Measurements from ENCODE around the gene SLC23A1. TPM values are rescaled to one million over a fixed set of nuclear protein-coding genes. Genes with fewer than 3 reads are reported as not detected.
"Not testable (repeated sequence)": the region's sequence is repeated elsewhere in the genome, so short reads cannot be mapped to it uniquely, and the experiment has no call there.

SLC23A1 gene
- total RNA-seq, 1 donor from 2014 or later, result not detected

GRCh38 chr5:139374909-139375308, 8.2 kb downstream of the SLC23A1 start:
- DNase-seq (ENCODE audit: low read depth), result no peak

DNA sequence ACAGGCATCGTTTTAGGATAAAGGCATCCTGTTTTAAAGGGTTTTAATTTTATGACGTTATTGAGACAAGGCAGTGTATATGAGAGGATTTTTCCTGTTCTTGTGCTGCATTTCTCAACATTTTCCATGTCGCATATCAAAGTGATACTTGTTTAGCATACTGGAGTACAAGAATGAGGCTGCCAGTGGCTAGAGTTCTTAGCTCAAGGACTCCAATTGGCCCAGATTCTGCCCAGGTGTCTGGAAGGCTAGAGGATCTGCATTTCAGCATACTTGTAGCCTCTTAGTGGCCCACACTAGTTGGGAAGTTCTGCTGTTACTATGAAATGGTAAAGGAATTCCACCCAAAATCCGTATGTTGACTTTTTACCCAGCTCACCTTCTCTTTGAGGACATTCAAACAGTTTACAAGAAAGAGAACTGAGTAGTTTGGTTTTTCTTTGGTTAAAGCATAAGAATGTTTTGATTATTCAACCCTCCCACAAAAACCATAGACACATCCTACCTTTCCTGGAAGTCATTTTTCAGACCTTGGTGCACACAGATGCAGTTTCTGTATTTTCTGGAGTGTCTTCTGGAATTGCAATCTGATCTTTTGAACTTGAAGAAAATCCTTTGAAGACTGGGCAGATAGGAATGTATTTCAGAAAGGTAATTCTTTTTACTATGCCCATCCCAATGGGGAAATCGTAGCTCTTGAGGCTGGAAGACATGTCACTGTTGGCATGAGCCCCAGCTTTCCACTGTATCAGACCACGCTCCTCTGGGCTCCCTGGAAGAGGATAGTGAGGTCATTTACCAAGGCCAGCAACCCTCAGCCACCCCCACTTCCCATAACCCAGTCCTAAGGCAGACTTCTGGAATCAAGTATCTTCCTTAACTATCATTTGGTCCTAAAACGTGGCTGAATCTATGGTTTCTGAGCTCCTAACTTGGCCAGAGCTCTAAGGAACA, 11.3 kb downstream of the SLC23A1 start:
- DNase-seq (ENCODE audit: low read depth), result peak; percentile 73

DNA sequence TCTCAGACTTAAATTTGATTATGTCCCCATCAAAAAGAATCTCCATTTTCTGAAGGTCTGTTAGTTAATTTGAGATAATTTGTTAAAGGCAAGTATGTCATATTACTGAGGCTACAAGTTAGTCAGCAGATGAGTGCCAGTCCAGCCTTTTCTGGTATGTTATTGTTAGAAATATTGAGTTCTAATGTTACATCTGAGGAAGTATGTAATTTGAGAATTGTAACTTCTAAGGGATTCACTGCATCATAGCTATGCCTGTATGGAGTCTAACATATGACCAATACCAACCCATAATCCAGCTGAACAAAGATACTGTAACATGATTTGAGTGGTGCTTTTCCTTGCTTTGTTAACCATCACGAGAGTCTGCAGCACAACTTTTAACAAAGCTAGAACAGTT, 13.9 kb downstream of the SLC23A1 start:
- DNase-seq (ENCODE audit: low read depth), result peak; percentile 38

DNA sequence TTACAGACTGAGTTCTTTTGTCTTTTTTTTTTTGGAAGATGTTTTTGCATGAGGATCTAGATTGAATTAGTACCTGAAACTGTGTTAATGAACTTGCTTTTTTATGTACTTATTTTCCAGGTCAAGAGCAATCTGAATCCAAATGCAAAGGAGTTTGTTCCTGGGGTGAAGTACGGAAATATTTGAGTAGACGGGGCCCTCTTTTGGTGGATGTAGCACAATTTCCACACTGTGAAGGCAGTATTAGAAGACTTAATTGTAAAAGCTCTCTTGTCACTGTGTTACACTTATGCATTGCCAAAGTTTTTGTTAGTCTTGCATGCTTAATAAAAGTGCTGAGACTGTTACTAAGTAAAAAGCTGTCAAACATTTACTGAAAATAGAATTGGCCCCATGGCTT, 14.5 kb downstream of the SLC23A1 start:
- peak; percentile 30 for DNase-seq (ENCODE audit: low read depth)

GRCh38 chr5:139364466-139364865, 18.6 kb downstream of the SLC23A1 start:
- no peak for DNase-seq (ENCODE audit: low read depth)

DNA sequence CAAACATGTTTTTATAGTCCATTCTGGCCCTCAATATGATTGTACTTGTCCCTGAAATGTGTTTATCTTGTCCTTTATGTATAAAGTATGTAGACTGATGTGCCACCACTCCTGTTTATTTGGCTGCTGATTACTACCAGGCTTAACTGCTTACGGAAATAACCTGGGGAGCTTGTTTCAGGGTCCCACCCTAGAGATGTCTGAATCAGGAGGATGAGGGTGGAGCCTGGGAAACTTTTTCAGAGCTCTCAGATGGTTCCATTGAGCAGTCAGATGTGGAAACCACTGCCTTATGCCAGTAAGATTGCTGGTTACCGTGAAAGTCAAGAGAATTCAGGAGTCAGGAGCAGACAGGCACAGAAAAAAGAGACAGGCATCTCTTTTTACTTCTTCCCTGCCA, 19.2 kb downstream of the SLC23A1 start:
- no peak for DNase-seq (ENCODE audit: low read depth)

DNA sequence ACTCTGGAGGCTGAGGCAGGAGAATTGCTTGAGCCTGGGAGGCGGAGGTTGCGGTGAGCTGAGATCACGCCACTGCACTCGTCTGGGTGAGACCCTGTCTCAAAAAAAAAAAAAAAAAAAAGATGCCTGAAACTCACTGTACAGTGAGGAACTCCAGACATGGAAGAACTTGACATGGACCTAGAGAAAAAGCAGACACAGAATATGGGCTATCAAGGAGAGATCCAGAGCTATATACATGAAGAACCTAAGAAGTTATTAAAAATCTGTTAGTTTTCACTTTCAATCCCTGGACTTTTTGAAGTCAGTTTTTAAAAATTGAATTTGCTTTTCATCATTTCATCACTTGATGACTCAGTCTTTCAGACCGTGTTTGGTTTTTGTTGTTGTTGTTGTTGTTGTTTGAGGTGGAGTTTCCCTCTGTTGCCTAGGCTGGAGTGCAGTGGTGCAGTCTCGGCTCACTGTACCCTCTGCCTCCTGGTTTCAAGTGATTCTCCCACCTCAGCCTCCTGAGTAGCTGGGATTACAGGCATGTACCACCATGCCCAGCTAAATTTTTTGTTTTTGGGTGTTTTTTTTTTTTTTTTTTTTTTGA, 21.2 kb downstream of the SLC23A1 start:
- DNase-seq (ENCODE audit: low read depth), result no peak

GRCh38 chr5:139360384-139360783, 22.7 kb downstream of the SLC23A1 start:
- no peak for DNase-seq (ENCODE audit: low read depth)

GRCh38 chr5:139358064-139358463, 25.0 kb downstream of the SLC23A1 start:
- DNase-seq (ENCODE audit: low read depth), result no peak

- DNase-seq (ENCODE audit: low read depth), result not testable (repeated sequence)
Observed at GRCh38 chr5:139355900-139356299, 27.2 kb downstream of the SLC23A1 start.

- DNase-seq (ENCODE audit: low read depth), result no peak
Observed at GRCh38 chr5:139354186-139354585, 28.9 kb downstream of the SLC23A1 start.

- not testable (repeated sequence) for DNase-seq (ENCODE audit: low read depth)
Observed at GRCh38 chr5:139347863-139348262, 35.2 kb downstream of the SLC23A1 start.

GRCh38 chr5:139345442-139345841, 37.7 kb downstream of the SLC23A1 start:
- not testable (repeated sequence) for DNase-seq (ENCODE audit: low read depth)

GRCh38 chr5:139344177-139344576, 38.9 kb downstream of the SLC23A1 start:
- no peak for DNase-seq (ENCODE audit: low read depth)

DNA sequence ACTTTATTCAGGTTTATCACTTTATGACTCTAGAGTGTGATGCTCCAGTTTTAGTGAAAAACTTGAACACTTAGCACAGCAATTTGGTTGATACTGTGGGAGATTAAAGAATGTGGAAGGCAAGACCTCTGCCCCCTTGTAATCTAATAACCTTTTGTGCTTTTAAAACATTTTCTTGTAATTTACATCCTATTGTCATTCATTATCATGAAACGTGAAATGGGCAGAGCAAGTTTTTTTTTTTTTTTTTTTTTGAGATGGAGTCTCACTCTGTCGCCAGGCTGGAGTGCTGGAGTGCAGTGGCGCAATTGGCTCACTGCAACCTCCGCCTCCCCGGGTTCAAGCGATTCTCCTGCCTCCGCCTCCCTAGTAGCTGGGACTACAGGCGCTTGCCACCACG, 39.6 kb downstream of the SLC23A1 start:
- DNase-seq (ENCODE audit: low read depth), result no peak

GRCh38 chr5:139342423-139342723, 40.7 kb downstream of the SLC23A1 start:
- DNase-seq (ENCODE audit: low read depth), result no peak

DNA sequence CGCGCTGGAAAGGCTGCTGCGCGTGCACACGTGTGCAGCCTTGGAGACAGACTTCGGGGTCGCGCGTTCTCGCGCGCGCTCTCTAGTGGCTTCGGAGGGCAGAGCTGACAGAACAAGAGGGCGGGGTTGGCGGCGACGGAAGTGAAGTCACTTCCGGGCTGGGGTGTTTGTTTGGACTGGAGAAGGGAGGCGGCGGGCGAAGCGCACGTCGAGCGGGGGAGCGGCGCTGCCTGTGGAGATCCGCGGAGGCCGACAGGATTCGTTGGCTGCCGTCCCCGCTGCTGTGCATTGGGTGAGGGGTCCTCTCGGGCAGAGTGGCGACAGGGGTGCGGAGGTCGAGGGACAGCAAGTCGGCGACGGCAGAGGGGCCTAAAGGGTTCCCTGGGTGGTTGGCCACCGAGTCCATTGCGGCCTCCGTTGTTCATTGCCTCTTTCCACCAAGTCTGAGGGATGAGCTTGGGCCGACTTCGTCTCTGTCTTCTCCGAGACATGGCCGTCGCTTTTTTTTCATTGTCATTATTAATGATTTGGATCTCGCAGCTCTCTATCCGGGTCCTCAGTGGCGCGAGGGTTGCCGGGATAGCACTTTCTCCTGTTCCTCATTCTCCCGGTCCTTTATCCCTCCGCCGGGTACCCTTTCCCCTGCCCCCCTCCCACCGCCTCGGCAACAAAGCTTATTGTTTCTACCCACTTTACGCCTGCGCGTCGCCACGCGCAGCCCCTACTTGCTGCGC, 41.2 kb downstream of the SLC23A1 start, which contains the start of gene PAIP2:
TSS of gene PAIP2 (plus strand) at position 166 of the 734 bp plus-strand sequence. CDS start 21,931 bp downstream, outside the sequence.
- peak; percentile 97 for DNase-seq (ENCODE audit: low read depth)

DNA sequence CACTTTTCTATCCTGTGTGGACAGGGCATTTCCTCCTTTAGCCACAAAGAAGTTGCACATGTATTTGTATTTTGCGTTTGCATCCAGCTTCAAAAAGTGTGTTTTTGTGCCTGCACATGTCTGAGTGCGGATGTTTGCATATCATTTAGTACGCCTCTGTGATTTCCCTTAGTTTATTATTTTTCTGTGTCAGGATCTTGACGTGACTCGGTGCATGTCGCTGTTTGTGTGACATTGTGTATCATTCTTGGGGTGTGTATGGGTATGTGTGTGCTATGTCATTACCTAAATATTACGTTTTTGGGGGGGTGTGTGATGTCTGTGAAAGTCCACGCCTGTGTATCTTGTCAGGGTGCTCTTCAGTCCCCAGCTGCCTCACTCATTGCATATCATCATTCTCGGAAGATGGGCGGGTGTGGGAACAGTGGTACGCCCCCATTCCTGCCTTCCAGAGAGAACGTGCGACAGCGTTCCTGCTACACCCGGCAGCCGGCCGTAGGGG, 41.9 kb downstream of the SLC23A1 start:
- no peak for DNase-seq (ENCODE audit: low read depth)

DNA sequence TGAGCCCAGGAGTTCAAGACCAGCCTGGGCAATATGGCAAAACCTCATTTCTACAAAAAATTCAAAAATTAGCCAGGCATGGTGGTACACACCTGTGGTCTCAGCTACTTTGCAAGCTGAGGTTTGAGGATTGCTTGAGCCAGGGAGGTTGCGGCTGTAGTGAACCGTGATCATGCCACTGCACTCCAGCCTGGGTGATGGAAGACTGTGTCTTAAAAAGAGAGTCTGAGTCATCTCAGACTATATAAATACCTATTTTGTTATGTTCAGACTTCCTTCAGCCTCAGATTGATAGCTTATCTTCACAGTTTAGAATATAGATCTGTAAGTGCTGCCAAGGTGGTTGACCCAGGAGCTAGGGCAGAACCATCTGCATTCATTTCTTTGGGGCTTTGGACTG, 43.0 kb downstream of the SLC23A1 start:
- no peak for DNase-seq (ENCODE audit: low read depth)

GRCh38 chr5:139335811-139336210, 47.3 kb downstream of the SLC23A1 start:
- no peak for DNase-seq (ENCODE audit: low read depth)

All from myocyte (in vitro differentiated cells).